Measurements from ENCODE around the gene TMEM150B.

The TMEM150B gene

DNA sequence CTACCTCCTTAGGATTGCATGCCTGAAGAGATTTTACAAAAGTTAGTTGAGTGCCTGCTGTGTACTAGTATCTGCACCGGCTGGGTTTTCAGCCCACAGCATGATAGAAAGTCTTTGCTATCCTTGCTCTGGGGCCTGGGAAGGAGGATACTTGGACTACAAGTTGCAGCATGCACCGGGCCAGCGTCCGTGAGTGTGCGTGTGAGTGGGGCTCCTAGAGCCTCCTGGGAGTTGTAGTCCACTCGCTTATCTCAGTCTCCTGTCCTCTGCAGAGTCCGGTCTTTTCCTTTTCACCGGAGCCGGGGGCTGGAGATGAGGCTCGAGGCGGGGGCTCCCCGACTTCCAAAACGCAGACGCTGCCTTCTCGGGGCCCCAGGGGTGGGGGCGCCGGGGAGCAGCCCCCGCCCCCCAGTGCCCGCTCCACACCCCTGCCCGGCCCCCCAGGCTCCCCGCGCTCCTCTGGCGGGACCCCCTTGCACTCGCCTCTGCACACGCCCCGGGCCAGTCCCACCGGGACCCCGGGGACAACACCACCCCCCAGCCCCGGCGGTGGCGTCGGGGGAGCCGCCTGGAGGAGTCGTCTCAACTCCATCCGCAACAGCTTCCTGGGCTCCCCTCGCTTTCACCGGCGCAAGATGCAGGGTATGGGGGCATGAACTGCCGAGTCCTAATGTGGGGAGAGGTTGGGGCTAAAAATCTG is 20.7 kb downstream of the TMEM150B start:
- no peak for DNase-seq

DNA sequence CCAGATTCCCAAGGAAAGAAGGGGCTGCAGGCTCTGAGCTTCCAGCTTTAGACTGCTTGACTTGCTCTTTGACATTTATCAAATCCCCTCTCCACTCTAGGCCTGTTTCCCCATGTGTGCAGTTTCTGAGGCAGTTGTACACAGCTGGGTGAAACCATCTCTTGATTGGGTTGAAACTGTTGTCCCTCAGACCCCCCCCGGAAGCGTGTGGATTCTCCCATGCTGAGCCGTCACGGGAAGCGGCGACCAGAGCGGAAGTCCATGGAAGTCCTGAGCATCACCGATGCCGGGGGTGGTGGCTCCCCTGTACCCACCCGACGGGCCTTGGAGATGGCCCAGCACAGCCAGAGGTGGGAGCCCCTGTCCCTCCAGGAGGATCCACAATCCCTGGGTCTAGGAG is 21.7 kb downstream of the TMEM150B start:
- no peak for DNase-seq

DNA sequence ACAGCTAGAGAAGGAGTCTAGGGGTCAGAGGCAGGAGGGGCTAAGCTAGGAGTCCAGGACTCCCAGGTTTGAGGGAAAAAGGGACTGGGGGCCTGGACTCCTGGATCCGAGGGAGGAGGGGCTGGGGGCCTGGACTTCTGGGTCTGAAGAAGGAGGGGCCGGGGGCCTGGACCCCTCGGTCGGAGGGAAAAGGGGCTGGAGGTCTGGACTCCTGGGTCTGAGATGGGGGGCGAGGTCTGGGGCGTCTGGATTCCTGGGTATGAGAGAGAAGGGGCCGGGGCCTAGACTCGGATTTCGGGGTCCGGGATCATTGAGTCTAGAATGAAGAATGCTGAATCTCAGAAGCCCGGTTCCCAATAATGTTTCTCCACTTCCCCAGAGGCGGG is 22.8 kb downstream of the TMEM150B start:
- no peak for DNase-seq

DNA sequence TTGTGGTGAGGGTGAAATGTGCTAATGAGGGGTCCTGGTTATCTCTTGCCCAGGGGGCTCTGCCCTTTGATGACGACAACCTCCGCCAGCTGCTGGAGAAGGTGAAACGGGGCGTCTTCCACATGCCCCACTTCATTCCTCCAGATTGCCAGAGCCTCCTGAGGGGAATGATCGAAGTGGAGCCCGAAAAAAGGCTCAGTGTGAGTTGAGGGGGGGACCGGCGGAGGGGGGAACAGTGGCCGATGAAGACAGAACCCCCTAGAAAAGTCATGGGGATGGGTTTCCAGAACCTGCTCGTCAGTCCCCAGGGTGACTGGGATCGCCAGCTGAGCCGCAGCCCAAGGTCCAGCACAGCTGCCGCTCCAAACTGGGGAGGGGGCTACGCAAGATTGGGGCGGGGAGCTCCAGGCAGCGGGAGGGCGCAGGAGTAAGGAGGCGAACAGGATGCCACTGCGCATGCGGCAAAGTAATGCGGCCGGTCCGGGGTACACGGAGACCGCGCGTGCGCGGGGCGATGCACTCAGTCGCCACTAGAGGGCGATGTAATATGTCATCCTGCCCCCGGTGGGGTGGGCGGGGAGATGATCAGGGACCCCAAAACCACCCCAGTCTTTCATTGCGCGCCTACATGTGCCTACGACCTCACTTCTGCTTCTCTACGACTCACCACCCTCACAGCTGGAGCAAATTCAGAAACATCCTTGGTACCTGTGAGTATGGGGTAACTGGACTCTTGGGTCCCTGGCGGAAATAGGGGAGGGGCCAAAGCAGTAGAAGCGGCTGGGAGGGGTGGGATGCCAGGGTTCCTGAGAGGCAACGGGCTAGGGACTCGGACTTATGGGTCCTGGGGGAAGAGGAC is 23.5 kb downstream of the TMEM150B start:
- DNase-seq = peak; percentile 95

DNA sequence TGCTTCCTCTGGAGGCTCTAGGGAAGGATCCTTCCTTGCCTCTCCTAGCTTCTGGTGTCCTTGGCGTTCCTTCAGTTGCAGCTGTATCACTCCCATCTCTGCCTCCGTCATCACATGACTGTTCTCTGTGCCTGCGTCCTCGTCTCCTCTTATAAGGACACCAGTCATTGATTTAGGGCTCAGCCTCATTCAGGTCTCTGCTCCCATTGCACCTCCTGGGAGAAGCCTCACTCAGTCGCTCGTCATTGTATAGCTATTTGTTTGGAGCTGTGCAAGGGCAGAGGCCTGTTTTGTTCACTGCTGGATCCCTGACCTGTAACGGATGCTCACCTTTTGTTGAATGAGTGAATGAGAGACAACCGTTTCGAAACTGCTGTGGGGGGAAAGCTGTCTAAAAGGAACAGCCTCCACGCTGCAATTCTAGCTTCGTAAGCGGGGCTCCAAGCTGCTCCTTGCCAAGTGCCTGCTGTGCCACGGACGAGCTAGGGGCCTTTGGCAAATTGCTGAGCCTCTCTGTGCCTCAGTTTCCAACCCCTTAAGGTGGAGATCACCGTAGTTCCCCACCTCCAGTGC is 24.2 kb downstream of the TMEM150B start:
- DNase-seq = no peak

- no peak for DNase-seq
These were observed 25.1 kb downstream of the TMEM150B start for GRCh38 chr19:55299991-55300390.

- no peak for DNase-seq
These were observed 27.9 kb downstream of the TMEM150B start for GRCh38 chr19:55297267-55297666.

- DNase-seq = no peak
These were observed 35.9 kb downstream of the TMEM150B start for GRCh38 chr19:55289117-55289796.

GRCh38 chr19:55287361-55288079 is 37.6 kb downstream of the TMEM150B start:
- no peak for DNase-seq

DNA sequence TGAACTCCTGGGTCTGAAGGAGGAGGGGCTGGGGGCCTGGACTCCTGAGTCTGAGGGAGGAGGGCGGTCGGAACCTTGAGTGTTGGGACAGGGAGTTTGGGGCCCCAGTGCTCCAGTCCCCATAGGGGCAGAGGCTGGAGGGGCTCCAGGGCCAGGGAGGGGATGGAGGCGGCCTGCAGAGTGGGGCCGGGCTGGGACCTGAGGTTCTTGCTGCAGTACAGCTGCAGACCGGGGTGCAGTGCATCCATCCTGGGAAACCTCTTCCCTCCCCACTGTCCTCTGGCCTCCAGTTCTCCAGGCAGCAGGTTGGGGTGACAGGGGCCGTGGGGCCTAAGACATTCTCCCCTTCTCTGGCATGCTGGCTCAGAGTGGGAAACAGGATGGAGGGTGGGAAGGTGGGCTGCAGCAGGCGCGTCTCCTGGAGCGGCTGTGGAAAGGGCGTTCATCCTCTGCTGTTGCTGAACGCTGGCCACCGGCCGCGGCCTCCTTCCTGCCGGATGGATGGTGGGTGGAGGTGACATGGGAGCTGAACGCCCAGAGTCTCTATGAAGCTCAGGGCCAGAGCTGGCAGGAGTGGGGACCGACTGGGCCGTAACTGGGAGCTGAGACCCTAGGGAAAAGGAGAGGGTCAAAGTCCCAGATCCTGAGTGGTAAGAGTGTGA is 39.8 kb downstream of the TMEM150B start:
- no peak for DNase-seq

GRCh38 chr19:55284405-55285058 is 40.6 kb downstream of the TMEM150B start:
- no peak for DNase-seq

- DNase-seq = peak; percentile 59
These were observed 41.4 kb downstream of the TMEM150B start, which contains the start of gene BRSK1 for GRCh38 chr19:55283548-55284377. Gene BRSK1 (plus strand): TSS chr19:55283997. CDS start chr19:55284443, 446 bp downstream.

DNA sequence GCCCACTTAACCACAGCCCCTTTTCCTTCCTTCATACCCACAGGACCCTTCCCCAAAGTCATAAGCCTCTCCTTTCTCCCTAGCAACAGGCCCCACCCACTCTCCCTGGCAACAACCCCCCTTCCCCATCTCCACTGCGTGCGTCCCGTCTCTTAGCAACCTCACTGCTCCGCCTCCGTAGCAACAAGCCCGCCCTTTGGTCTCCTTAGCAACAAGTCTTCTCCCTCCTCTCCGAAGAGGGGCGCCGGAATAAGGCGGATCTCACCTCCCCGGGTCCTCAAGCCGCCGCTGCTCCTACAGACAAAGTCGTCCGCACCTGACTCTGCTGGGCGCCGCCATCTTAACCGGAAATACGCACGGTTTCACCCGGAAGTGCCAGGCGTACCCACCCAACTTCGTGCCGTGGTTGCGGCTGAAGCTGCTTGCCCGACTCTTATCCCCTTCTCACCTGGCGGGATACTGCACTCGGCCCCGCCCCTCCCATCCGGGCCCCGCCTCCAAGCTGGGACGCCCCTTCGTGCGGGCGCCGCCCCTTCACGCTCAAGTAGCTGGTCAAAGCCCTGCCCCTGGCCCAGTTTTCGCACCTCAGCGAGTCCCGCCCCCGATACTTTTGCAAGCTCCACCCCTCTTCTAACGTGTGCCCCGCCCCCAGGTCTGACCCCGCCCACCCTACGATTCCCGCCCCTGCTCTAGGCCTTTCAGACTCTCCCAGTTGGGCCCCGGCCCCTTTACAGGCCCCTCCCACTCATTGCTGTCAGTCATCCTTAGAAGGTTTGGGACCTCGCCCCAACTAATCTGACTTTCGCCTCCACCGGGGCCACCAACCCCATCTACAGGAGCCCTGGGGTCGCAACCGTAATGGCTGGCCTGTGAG is 45.1 kb downstream of the TMEM150B start, which contains the start of gene HSPBP1:
Gene HSPBP1, minus strand, starts transcription at position 341 of the 874 bp plus-strand sequence. CDS start 502 bp downstream, outside the sequence.
- peak; percentile 93 for DNase-seq

GRCh38 chr19:55279340-55279739 is 45.8 kb downstream of the TMEM150B start:
- no peak for DNase-seq

- no peak for DNase-seq
These were observed 46.6 kb downstream of the TMEM150B start for GRCh38 chr19:55278391-55279135.

DNA sequence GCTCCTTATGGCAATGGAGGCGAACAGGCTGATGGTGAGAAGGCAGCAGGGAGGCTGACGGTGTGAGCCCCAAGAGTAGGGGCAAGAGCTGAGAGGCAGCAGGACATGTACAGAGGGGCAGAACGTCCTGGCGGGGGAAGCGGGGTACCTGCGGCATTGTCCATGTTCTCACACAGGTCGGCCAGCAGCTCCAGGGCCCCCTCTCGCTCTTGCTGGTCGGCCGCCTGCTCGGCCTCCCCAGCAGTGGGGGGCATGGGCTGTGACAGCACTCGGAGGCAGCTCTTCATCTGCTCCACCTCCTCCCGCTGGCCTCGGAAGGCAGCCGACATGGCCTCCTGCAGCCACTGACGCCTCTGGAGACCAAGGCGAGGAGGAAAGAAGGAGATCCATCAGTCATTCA is 47.6 kb downstream of the TMEM150B start:
- no peak for DNase-seq

- DNase-seq = no peak
These were observed 48.3 kb downstream of the TMEM150B start for GRCh38 chr19:55276720-55277430.

Data from activated naive CD4-positive, alpha-beta T cell treated with anti-CD3 and anti-CD28 coated beads, Interleukin-2, amount 50 U/mL, for 16 hours (primary cell).